ENCODE measurements around the gene TP73. TPM values are rescaled to one million over a fixed set of nuclear protein-coding genes. Genes with fewer than 3 reads are reported as not detected.

The TP73 gene
- total RNA-seq, 1 donor from 2014 or later: not detected

GRCh38 chr1:3636080-3636479 lies 16.2 kb upstream of the TP73 start:
- H3K27ac ChIP-seq: no peak overlapping the region
- H3K4me1 ChIP-seq: no peaks in the 10 kb centered on the region
- DNase-seq (ENCODE audit: low spot score in 2 of 2): no peak
- intact Hi-C loops (cut with DNase I): no loop called here
- TF ChIP-seq CTCF (IDR thresholded peaks at IDR 0.05): no peak
- no peaks in the 10 kb centered on the region for H3K27me3 ChIP-seq
- H3K4me3 ChIP-seq: no peak overlapping the region
- no peaks in the 10 kb centered on the region for H3K9me3 ChIP-seq
- H3K36me3 ChIP-seq: peaks cover 74 to 96% of the 10 kb centered on the region in 2 donors

- TF ChIP-seq CTCF (IDR thresholded peaks at IDR 0.05): no peak
- H3K4me3 ChIP-seq: no peak overlapping the region
- intact Hi-C loops (cut with DNase I): no loop called here
- no peaks in the 10 kb centered on the region for H3K27me3 ChIP-seq
- no peak for DNase-seq (ENCODE audit: low spot score in 2 of 2)
- no peak overlapping the region for H3K27ac ChIP-seq
- H3K9me3 ChIP-seq: no peaks in the 10 kb centered on the region
- no peaks in the 10 kb centered on the region for H3K4me1 ChIP-seq
- peaks cover 74 to 96% of the 10 kb centered on the region in 2 donors for H3K36me3 ChIP-seq
Measured at GRCh38 chr1:3636531-3636930, 15.8 kb upstream of the TP73 start.

DNA sequence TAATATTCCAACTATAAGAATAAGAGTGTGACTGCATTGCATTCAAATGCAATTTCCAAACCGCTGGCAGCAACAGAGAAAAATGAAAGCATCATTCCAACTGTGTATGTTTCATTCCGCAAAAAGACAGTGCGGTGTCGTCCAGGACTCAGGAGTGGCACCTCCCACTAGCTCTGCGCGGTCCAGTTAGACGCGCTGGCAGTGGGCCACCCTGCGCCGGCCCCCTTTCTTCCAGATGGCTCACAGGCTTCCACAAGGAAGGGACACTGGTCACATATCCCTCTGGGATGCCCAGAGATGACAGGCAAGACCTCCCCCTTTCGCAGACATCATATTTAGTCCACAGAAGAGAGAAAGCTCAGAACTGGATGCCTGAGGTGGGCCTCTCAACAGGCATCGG lies 14.3 kb upstream of the TP73 start:
- no peaks in the 10 kb centered on the region for H3K4me1 ChIP-seq
- intact Hi-C loops (cut with DNase I): no loop called here
- no peak for DNase-seq (ENCODE audit: low spot score in 2 of 2)

GRCh38 chr1:3638676-3639075 lies 13.6 kb upstream of the TP73 start:
- intact Hi-C loops (cut with DNase I): no loop called here
- no peaks in the 10 kb centered on the region for H3K27me3 ChIP-seq
- H3K27ac ChIP-seq: no peak overlapping the region
- no peak overlapping the region for H3K4me3 ChIP-seq
- DNase-seq (ENCODE audit: low spot score in 2 of 2): no peak
- no peaks in the 10 kb centered on the region for H3K9me3 ChIP-seq
- no peaks in the 10 kb centered on the region for H3K4me1 ChIP-seq
- no peak for TF ChIP-seq CTCF (IDR thresholded peaks at IDR 0.05)
- peaks cover 60 to 76% of the 10 kb centered on the region in 2 donors for H3K36me3 ChIP-seq

More for the DNA sequence above, 14.3 kb upstream of the TP73 start:
- peaks cover 65 to 82% of the 10 kb centered on the region in 2 donors for H3K36me3 ChIP-seq
- H3K27ac ChIP-seq: no peak overlapping the region
- H3K4me3 ChIP-seq: no peak overlapping the region
- no peaks in the 10 kb centered on the region for H3K27me3 ChIP-seq
- H3K9me3 ChIP-seq: no peaks in the 10 kb centered on the region
- no peak for TF ChIP-seq CTCF (IDR thresholded peaks at IDR 0.05)

DNA sequence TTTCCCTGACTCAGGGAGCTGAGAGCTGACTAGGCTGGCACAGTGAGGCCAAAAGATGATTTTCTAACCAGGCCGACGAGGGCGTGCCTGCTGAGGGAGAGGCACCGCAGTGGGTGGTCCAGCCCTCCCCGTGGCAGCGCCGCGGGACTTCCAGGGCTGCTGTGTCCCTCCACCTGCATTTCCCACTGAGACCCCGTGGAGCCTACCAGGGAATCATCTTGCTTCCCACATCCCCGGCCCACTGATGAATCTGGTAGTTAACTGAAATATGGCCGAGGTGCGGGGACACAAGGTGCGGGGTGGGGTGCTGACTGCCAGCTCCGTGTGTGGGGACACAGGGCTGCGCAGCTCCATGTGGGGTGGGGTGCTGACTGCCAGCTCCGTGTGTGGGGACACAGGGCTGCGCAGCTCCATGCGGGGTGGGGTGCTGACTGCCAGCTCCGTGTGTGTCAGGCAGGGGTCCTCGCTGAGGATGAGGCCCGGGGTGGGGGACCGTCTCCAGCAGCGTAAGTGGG lies 12.9 kb upstream of the TP73 start:
- no peak for DNase-seq (ENCODE audit: low spot score in 2 of 2)
- H3K4me1 ChIP-seq: no peaks in the 10 kb centered on the region
- no peak overlapping the region for H3K27ac ChIP-seq
- intact Hi-C loops (cut with DNase I): no loop called here
- no peaks in the 10 kb centered on the region for H3K9me3 ChIP-seq
- no peak overlapping the region for H3K4me3 ChIP-seq
- peaks cover 53 to 70% of the 10 kb centered on the region in 2 donors for H3K36me3 ChIP-seq
- TF ChIP-seq CTCF (IDR thresholded peaks at IDR 0.05): no peak
- H3K27me3 ChIP-seq: no peaks in the 10 kb centered on the region

Data from ascending aorta (tissue), 2 donors.